NB4 (cell line): ENCODE data around the gene KXD1.

Source experiments
- CTCF ChIP-seq: IDR thresholded peaks from one replicate; pipeline ENCODE4 v1.5.1; 2012; ENCODE audit warnings: low read depth, low read length
- POLR2A ChIP-seq: IDR thresholded peaks from 2 replicates; pipeline ENCODE4 v1.6.1; 2011; ENCODE audit warnings: mild to moderate bottlenecking; ENCODE audit not compliant: insufficient read length; ENCODE audit errors: extremely low read depth

GRCh38 chr19:18523841-18524240 is 33.8 kb upstream of the KXD1 start:
- TF ChIP-seq CTCF: no peak
- no peak for TF ChIP-seq POLR2A
